Measurements from ENCODE around the gene LRRC61.
"Not testable (repeated sequence)": the region's sequence is repeated elsewhere in the genome, so short reads cannot be mapped to it uniquely, and the experiment has no call there.

Gene LRRC61

GRCh38 chr7:150383710-150384397, 60.7 kb downstream of the LRRC61 start:
- DNase-seq (ENCODE audit: low read depth) = no peak

- DNase-seq (ENCODE audit: low read depth) = no peak
Observed at GRCh38 chr7:150384406-150385301, 61.5 kb downstream of the LRRC61 start.

- no peak for DNase-seq (ENCODE audit: low read depth)
Observed at GRCh38 chr7:150385302-150385723, 62.2 kb downstream of the LRRC61 start.

GRCh38 chr7:150385884-150386283, 62.7 kb downstream of the LRRC61 start:
- not testable (repeated sequence) for DNase-seq (ENCODE audit: low read depth)

Measured in GM04503 (cell line).